Peyer's patch (tissue), 4 donors: ENCODE measurements around the gene ITGB4. TPM values are rescaled to one million over a fixed set of nuclear protein-coding genes. Genes with fewer than 3 reads are reported as not detected.

Source experiments
- DNase-seq, 3 donors: peaks; one replicate each; pipeline ENCODE4 v3.0.0-alpha.2; 2017 to 2019
- H3K27ac ChIP-seq, 4 donors: fragments of 200-600 bp; sonication (generic); one replicate each; pipeline ENCODE4 v1.5.1; 2016 to 2019
- H3K27me3 ChIP-seq, 2 donors: fragments of 200-600 bp; sonication (generic); one replicate each; pipeline ENCODE4 v1.5.1; 2019
- H3K36me3 ChIP-seq, 3 donors: fragments of 200-600 bp; sonication (generic); one replicate each; pipeline ENCODE4 v1.5.1; 2016 to 2019
- H3K4me1 ChIP-seq, 4 donors: fragments of 200-600 bp; sonication (generic); one replicate each; pipeline ENCODE4 v1.5.1; 2016 to 2019
- H3K4me3 ChIP-seq, 4 donors: fragments of 200-600 bp; sonication (generic); 1 replicate in 3 of 4; 2 replicates in 1 of 4; pipeline ENCODE4 v1.5.1; 2016 to 2019; ENCODE audit warnings: mild to moderate bottlenecking in 1 of 4
- H3K9me3 ChIP-seq, 4 donors: fragments of 200-600 bp; sonication (generic); one replicate each; pipeline ENCODE4 v1.5.1; 2016 to 2019; ENCODE audit warnings: mild to moderate bottlenecking in 1 of 4
- CTCF ChIP-seq, 6 experiments: fragments of 450-650 bp in 4 of 6; fragments of 200-600 bp in 2 of 6; sonication (generic) in 1 of 6; IDR thresholded peaks; one replicate each; pipeline ENCODE4 v1.5.1; 2017 to 2019; ENCODE audit warnings: antibody characterized with exemption in 6 of 6, mild to moderate bottlenecking in 3 of 6, moderate library complexity in 1 of 6
- POLR2A ChIP-seq, 2 donors: fragments of 450-650 bp; IDR thresholded peaks; one replicate each; pipeline ENCODE4 v1.5.1; 2017; ENCODE audit warnings: antibody characterized with exemption in 2 of 2, mild to moderate bottlenecking in 2 of 2, moderate library complexity in 2 of 2
- total RNA-seq, 4 donors: library from RNA; depleted of rRNA; stranded (reverse); fragments of >200 nt; gene quantifications; one replicate each; pipeline ENCODE4 v1.1.0, GENCODE V29; 2016

Gene ITGB4
- total RNA-seq, 4 donors from 2014 or later, result 80.0 to 368 (median 219) TPM

DNA sequence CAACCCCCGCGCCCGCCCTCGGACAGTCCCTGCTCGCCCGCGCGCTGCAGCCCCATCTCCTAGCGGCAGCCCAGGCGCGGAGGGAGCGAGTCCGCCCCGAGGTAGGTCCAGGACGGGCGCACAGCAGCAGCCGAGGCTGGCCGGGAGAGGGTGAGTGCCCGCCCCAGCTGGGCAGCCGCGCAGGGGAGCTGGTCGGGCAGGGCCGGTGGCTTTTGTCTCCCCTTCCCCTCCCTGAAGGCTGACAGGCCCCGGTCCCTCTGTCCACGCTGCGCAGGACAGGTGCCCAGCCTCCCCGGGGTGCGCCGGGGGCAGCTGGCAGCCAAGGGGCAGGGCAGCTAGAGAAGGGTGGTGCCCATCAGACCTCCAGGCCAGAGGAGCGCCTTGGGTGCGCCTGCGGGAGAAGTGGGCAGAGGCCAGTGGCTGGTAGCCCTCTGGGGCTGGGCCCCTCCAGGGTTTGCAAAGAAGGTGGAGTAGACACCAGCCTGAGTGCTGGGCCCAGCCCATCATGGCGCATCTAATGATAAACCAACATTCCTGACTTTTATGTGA is 278 bp downstream of the ITGB4 start:
- H3K27ac ChIP-seq, result peak overlapping the region; percentile 55 to 96 (median 92)
- peaks cover 0 to 22% (median 0%) of the 10 kb centered on the region in 3 donors for H3K36me3 ChIP-seq
- peaks cover 0 to 19% (median 9%) of the 10 kb centered on the region in 4 donors for H3K4me1 ChIP-seq
- H3K9me3 ChIP-seq, result no peaks in the 10 kb centered on the region
- peak overlapping the region; percentile 53 to 71 (median 64) for H3K4me3 ChIP-seq
- DNase-seq, result peak in 1 of 3 donors; percentile 79
- TF ChIP-seq POLR2A (IDR thresholded peaks at IDR 0.05), result peak in 1 of 2 donors; percentile 45
- peak in 2 of 6 experiments; percentile 7 to 28 for TF ChIP-seq CTCF (IDR thresholded peaks at IDR 0.05)
- no peaks in the 10 kb centered on the region for H3K27me3 ChIP-seq

- Histone ChIP-seq H3K9me3 (no peaks in the 10 kb centered on the region), H3K4me1 (peaks cover 0 to 19% (median 9%) of the 10 kb centered on the region in 4 donors), H3K27me3 (no peaks in the 10 kb centered on the region), H3K27ac (peak overlapping the region in 3 of 4 donors; percentile 89 to 96 (median 94)), H3K36me3 (peaks cover 0 to 27% (median 0%) of the 10 kb centered on the region in 3 donors), H3K4me3 (peak overlapping the region in 3 of 4 donors; percentile 53 to 71 (median 65))
- TF ChIP-seq CTCF (IDR thresholded peaks at IDR 0.05) (peak in 1 of 6 experiments; percentile 32), POLR2A (IDR thresholded peaks at IDR 0.05) (peak; percentile 48 to 54)
- DNase-seq, result peak in 2 of 3 donors; percentile 70 to 75
Observed at GRCh38 chr17:75722076-75722475, 817 bp downstream of the ITGB4 start.

DNA sequence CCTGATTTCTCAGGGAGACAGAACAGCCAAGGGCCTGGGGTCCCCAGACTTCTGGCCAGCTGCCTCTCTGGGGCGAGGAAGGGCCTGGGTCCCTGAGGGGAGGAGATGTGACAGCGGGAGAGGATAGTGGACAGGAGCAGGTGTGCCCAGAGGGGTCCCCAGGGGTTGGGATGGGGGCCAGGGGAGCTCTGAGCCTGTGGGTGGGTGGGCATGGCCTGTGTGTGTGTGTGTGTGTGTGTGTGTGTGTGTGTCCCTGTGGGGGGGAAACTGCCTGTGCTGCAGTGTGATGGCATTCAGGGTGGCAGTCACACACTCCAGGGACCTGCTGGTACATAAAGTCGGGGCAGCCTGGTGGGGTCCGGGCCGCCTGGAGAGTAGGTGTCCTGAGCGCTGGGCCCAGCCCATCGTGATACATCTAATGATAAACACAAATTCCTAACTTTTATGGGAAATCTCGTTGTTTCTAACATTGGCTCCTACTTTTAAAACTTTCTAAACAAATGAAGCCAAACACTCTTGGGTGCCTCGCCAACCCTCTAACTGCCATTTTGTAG is 1.4 kb downstream of the ITGB4 start:
- no peaks in the 10 kb centered on the region for H3K27me3 ChIP-seq
- H3K27ac ChIP-seq, result peak overlapping the region in 3 of 4 donors; percentile 89 to 96 (median 94)
- peaks cover 0 to 19% (median 9%) of the 10 kb centered on the region in 4 donors for H3K4me1 ChIP-seq
- DNase-seq, result no peak
- H3K9me3 ChIP-seq, result no peaks in the 10 kb centered on the region
- TF ChIP-seq CTCF (IDR thresholded peaks at IDR 0.05) (no peak), POLR2A (IDR thresholded peaks at IDR 0.05) (no peak)
- H3K4me3 ChIP-seq, result peak overlapping the region in 3 of 4 donors; percentile 53 to 71 (median 65)
- peaks cover 0 to 33% (median 0%) of the 10 kb centered on the region in 3 donors for H3K36me3 ChIP-seq

DNA sequence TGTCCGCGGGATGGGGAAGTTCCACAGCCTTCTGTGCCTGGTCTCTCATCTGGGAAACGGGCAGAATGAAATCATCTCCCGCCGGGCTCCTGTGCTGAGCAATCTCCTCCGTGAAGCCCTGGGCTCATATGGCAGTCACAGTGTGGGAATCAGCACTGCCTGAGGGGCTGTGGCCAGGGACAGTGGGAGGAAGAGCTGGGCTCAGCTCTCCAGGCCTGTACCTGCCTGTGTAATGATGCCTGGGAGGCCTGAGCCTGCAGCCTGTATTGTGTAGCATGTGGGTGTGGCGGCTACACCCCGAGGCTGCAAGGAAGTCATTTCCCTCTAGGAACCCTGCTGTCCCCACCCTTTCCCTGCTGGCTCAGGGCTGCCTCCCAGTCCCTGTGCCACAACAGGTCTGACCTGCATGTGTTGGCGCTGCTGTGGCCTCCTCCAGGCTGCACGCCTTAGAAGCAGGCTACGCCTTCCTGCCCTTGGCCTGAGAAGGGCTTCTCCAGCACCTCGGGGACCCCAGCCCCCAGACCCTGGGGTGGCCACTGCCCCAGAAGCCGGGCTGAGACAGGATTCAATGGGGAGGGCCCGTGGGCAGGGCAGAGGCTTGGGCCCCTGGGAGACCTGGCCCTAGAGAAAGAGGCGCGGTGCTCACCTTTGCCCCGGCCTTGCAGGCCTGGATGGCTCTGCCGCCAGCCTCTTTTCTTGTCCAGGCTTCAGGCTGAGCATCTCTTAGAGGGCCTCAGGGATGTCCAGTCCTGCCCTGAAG is 2.1 kb downstream of the ITGB4 start:
- Histone ChIP-seq H3K36me3 (peaks cover 0 to 40% (median 0%) of the 10 kb centered on the region in 3 donors), H3K4me3 (peak overlapping the region in 2 of 4 donors; percentile 65 to 71), H3K27me3 (no peaks in the 10 kb centered on the region), H3K27ac (peak overlapping the region in 3 of 4 donors; percentile 89 to 96 (median 94)), H3K9me3 (no peaks in the 10 kb centered on the region), H3K4me1 (peaks cover 0 to 19% (median 9%) of the 10 kb centered on the region in 4 donors)
- peak in 2 of 3 donors; percentile 88 to 89 for DNase-seq
- TF ChIP-seq CTCF (IDR thresholded peaks at IDR 0.05), result peak in 2 of 6 experiments; percentile 2 to 8
- TF ChIP-seq POLR2A (IDR thresholded peaks at IDR 0.05), result peak; percentile 96 to 99
